Astrocyte of the hippocampus (primary cell): Measurements from ENCODE around the gene FAM110A.
"Not testable (repeated sequence)": the region's sequence is repeated elsewhere in the genome, so short reads cannot be mapped to it uniquely, and the experiment has no call there.

Experiments
- DNase-seq: peaks from one replicate; pipeline ENCODE4 v3.0.0; 2011; ENCODE audit warnings: low read depth, low spot score

Gene FAM110A

DNA sequence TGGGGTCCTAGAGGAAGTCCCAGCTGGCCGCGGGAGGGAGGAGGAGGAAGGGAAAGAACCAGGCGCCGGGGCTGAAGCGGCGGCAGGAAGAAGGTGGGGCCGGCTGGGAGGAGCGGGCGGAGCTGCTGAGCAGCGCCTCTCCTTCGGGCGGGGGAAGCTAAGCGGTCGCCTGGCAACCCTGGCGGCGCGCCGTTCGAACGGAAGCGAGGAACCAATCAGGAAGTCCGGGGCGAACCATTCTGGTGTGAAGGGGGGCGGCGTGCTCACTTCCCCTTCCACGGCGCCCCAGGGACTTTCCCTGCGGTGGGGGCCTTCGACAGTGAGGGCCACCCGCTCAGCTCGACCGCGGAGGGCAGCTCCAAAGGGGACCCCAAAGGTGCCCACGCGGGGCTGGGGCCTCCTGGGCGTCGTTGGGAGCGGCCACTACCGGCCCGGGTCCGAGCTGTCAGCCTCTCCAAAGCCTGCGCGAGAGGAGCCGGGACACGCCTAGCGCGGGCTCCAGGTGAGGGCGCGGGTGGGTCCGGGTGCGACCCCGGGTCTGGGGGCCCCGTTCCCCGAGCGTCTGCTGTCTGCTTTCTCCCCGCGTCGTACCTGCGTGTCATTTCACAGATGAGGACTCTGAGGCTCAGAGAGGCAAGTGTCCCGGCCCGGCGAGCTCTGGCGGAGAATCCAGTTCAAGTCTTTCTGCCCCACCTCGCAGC lies at the start of gene FAM110A:
Gene FAM110A, plus strand, starts transcription at position 266 of the 701 bp plus-strand sequence. CDS start 11,090 bp downstream, outside the sequence.
- peak; percentile 97 for DNase-seq

DNA sequence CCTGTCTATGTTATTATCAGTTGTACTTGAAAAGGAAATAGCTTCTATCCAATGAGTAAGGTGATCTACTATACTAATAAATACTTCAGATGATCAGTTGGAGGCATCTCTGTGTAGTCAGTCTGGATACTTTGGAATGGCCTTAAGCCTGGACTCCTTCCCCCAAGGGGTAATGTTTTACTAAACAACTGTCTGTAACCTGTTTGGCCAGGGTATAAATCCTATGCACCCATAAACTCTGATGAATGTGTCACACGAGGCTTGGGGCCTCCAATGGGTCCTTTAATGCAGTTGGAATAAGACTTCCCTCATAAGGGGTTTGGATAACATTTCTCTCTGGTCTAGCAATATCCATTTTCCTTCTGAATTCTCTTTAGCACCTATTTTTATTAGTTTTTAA lies 45.7 kb upstream of the FAM110A start:
- no peak for DNase-seq

DNA sequence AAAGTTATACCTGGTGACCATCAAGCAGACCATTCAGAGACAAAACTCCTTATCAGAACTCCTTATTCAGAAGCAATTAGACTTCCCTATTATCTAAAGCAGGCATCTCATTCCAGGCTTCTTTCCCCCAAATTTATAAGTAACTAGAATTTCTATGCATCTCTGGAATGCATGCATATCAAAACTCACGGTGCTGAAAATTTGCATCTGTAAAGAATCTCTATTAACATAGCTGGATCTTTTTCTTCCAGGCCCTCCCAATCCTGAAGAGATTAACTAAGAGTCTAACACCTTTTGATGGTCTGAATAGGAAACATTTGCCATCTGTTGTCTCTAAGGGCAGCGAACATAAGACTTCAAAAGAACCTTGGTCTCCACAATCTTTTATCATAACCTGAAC lies 42.5 kb upstream of the FAM110A start:
- no peak for DNase-seq

GRCh38 chr20:792248-792647 lies 41.3 kb upstream of the FAM110A start:
- no peak for DNase-seq

- DNase-seq, result no peak
These were observed 36.6 kb upstream of the FAM110A start for GRCh38 chr20:796921-797320.

GRCh38 chr20:798746-799145 lies 34.8 kb upstream of the FAM110A start:
- DNase-seq, result not testable (repeated sequence)

DNA sequence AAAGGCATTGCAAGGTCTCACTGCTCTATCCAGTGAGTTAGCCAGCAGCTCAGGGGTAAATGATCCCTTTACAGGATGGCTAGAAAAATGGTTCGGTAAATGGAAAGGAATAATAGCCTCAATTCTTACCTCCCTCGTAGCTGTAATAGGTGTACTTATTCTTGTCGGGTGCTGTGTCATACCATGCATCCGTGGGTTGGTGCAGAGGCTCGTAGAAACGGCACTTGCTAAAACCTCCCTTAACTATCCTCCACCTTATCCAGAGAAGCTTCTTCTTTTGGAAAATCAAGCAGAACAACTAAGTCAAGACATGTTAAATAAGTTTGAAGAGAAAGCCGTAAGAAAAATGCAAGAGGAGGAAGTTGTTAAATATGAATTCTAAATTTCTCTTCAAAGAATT lies 33.5 kb upstream of the FAM110A start:
- not testable (repeated sequence) for DNase-seq

DNA sequence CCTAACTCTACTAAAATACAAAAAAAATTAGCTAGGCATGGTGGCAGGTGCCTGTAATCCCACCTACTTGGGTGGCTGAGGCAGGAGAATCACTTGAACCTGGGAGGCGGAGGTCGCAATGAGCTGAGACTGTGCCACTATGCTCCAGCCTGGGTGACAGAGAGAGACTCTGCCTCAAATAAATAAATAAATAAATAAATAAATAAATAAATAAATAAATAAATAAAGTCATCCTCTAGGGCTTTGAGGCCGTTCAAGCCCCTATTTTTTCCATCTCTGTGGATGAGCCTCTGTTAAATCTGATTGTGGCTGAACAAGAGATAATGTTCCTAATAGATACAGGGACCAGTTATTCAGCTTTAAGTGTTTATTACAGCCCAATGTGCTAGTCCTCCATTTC lies 31.8 kb upstream of the FAM110A start:
- DNase-seq, result no peak

DNA sequence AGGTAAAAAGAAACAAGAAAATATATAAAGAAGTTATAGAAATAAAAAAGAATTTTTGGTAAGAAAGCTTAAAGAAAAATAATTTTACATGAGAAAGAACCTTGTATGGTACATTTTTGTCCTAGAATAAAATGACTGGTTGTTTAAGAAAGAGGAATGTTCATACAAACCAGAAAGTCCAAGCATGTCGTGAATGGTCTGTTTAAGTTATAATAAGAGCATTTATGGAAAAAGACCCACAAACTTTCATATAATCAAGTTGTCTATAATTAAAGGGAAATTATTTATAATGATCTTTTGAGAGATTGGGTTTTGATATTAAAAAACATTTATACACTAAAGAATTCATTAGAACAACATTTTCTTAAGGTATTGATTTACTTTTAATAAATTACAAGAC lies 27.8 kb upstream of the FAM110A start:
- no peak for DNase-seq

DNA sequence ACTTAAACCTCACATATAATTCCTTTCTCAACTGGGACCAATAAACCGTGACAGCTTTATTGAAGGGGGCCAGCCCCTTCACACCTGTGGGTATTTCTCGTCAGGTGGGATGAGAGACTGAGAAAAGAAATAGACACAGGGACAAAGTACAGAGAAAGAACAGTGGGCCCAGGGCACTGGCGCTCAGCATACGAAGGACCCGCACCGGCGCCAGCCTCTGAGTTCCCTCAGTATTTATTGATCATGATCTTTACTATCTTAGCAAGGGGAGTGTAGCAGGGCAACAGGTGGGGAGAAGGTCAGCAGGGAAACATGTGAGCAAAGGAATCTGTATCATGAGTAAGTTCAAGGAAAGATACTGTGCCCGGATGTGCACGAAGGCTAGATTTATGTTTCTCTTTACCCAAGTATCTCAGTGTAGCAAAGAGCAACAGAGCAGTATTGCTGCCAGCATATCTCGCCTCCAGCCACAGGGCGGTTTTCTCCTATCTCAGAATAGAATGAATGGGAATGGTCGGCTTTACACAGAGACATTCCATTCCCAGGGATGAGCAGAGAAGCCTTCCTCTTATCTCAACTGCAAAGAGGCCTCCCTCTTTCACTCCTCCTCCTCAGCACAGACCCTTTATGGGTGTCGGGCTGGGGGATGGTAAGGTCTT lies 21.6 kb upstream of the FAM110A start:
- not testable (repeated sequence) for DNase-seq

- not testable (repeated sequence) for DNase-seq
These were observed 21.1 kb upstream of the FAM110A start for GRCh38 chr20:812435-812814.

- DNase-seq, result no peak
These were observed 20.1 kb upstream of the FAM110A start for GRCh38 chr20:813390-813789.

DNA sequence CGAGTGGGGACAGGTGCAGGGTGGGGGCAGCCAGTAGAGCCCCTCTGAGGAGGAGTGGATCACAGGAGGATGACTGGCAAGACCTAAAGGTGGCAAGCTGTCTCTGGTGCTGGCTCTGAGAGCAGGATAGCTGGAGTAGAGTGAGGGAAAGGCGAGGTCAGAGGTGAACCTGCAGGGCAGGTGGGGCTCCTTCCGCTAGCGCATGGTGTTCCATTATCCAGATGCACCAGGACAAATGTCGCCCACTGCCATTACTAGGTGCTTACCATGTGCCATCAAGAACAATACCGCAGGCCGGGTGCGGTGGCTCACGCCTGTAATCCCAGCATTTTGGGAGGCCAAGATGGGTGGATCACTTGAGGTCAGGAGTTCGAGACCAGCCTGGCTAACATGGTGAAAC lies 18.3 kb upstream of the FAM110A start:
- no peak for DNase-seq

DNA sequence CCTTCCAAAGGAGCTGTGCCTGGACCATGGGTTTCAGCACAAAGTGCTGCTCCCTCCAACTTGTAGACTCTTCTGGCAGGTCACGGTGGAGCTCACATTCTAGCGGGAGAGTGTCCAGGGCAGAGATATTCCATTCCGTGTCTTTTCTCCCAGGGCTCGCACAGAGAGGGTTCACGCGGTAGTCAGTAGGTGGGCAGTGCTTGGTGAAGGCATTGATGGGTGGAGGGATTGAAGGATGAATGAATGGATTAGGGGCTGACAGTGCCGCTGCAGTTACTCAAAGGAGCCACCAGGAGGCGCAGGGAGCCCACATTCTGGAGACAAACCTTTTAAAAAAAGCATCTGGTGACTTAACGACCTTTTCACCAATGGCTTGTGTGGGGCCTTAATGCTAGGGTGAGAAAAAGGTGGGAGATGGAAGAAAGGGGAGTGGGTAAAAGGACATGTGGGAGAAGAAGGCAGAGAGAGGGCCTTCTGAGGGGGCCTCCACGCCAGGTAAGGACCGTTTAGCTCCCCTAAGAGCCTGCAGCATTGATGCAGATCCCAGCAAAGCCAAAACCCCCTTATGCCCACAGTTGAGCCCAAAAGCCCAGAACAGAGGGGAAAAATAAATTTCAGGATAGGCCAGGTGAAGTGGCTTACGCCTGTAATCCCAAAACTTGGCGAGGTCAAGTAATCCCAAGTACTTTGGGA lies 17.5 kb upstream of the FAM110A start:
- DNase-seq, result peak; percentile 73

- DNase-seq, result no peak
These were observed 15.4 kb upstream of the FAM110A start for GRCh38 chr20:818001-818664.

DNA sequence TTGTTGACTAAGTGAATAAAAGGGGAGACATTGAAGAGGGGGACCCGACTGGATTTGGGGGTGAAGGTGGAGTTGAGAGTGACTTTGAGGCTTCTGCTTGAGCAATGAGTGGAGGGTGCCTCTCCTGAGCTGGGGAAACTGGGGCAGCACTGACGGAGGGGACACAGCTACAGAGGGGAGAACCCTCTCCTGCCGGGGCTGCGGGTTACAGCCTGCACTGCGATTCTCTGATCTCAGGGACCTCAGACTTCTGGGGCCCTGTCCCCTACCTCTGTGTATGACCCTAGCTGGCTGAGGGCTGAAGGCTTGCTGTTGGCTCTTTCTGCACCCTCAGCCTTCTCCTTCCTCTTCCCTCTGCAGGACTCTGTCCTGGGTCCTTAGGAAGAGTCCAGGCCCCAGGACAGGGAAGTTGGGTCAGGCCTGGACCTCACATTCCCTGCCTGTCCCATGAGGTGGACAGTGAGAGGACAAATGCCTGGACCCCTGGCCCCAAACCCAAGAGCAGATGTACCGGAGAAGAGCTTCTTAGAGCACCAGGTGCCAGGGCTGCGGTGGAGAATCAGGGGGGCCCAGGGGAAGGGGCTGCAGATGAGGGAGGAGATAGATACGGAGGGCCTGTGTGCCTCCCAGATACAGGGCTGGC lies 13.7 kb upstream of the FAM110A start:
- DNase-seq, result no peak

DNA sequence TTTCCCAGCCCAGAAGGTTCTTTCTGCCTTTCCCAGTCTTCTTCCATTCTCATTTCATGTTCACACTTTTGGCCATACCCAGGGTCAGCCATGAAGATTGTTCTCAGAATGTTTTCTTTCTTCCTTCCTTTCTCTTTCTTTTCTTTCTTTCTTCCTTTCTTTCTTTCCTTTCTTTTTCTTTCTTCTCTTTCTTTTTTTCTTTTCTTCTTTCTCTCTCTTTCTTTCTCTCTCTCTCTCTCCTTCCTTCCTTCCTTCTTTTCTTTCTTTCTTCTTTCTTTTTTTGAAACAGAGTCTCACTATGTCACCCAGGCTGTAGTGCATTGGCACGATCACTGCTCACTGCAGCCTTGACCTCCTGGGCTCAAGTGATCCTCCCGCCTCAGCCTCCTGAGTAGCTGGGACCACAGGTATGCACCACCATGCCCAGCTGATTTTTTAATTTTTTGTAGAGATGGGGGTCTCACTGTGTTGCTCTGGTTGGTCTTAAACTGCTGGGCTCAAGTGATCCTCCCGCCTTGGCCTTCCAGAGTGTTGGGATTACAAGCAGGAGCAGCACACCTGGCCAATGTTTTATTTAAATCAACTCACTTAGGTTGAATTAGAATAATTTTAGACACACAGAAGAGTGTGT lies 13.1 kb upstream of the FAM110A start:
- DNase-seq, result no peak

- DNase-seq, result no peak
These were observed 12.3 kb upstream of the FAM110A start for GRCh38 chr20:821046-821730.

DNA sequence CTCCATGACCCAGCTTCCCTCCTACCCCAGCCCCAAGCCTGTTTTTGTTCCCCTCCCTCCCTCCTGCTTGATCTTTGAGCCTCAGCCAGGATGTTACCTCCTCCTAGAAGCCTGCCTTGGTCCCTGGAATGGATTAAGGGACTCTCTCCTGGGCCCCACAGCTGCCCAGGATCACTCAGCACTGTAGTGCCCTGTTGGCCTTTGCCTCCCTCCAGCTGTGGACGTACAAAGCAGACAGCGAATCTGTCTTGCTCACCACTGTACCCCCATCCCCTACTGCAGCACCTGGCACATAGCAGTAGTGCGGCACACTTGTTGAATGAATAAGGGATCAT lies 11.8 kb upstream of the FAM110A start:
- DNase-seq, result no peak

- no peak for DNase-seq
These were observed 10.6 kb upstream of the FAM110A start for GRCh38 chr20:822651-823573.
